Hepatocyte (in vitro differentiated cells): ENCODE results near the gene NUP43. TPM values are rescaled to one million over a fixed set of nuclear protein-coding genes. Genes with fewer than 3 reads are reported as not detected.

Source experiments
- DNase-seq: peaks from one replicate; pipeline ENCODE4 v3.0.0-alpha.2; 2016; ENCODE audit warnings: low spot score
- H2AFZ ChIP-seq: fragments of 200-600 bp; sonication (generic); 2 replicates; pipeline ENCODE4 v1.6.0; 2016; ENCODE audit warnings: antibody characterized with exemption, mild to moderate bottlenecking
- H3K27ac ChIP-seq: fragments of 200-600 bp; sonication (generic); 2 replicates; pipeline ENCODE4 v1.5.1; 2016; ENCODE audit warnings: mild to moderate bottlenecking
- H3K27me3 ChIP-seq: fragments of 200-600 bp; sonication (generic); 2 replicates; pipeline ENCODE4 v1.6.1; 2016
- H3K36me3 ChIP-seq: fragments of 200-600 bp; sonication (generic); replicated peaks from 2 replicates; pipeline ENCODE4 v1.5.1; 2016; ENCODE audit warnings: low read depth; ENCODE audit not compliant: insufficient read depth
- H3K4me1 ChIP-seq: fragments of 200-600 bp; sonication (generic); 2 replicates; pipeline ENCODE4 v1.5.1; 2016; ENCODE audit warnings: mild to moderate bottlenecking, moderate library complexity; ENCODE audit not compliant: insufficient read depth
- H3K4me2 ChIP-seq: fragments of 200-600 bp; sonication (generic); 2 replicates; pipeline ENCODE4 v1.6.0; 2016
- H3K4me3 ChIP-seq: fragments of 200-600 bp; sonication (generic); 2 replicates; pipeline ENCODE4 v1.5.1; 2016; ENCODE audit warnings: mild to moderate bottlenecking
- H3K79me2 ChIP-seq: fragments of 200-600 bp; sonication (generic); 2 replicates; pipeline ENCODE4 v1.6.0; 2017; ENCODE audit warnings: mild to moderate bottlenecking
- H3K9me2 ChIP-seq: fragments of 200-600 bp; sonication (generic); replicated peaks from 2 replicates; pipeline ENCODE4 v1.6.0; 2017; ENCODE audit warnings: mild to moderate bottlenecking; ENCODE audit not compliant: insufficient read depth
- H3K9me3 ChIP-seq: fragments of 200-600 bp; sonication (generic); 2 replicates; pipeline ENCODE4 v1.5.1; 2016; ENCODE audit warnings: low read depth, mild to moderate bottlenecking
- H4K20me1 ChIP-seq: fragments of 200-600 bp; sonication (generic); 2 replicates; pipeline ENCODE4 v1.6.0; 2016; ENCODE audit warnings: mild to moderate bottlenecking; ENCODE audit not compliant: insufficient read depth, poor library complexity, severe bottlenecking
- CTCF ChIP-seq: fragments of 200-600 bp; sonication (generic); IDR thresholded peaks from 2 replicates; pipeline ENCODE4 v1.5.1; 2016; ENCODE audit warnings: antibody characterized with exemption, mild to moderate bottlenecking; ENCODE audit not compliant: poor library complexity
- EZH2 ChIP-seq: fragments of 200-600 bp; sonication (generic); IDR thresholded peaks from 2 replicates; pipeline ENCODE4 v1.6.1; 2016; ENCODE audit warnings: antibody characterized with exemption, mild to moderate bottlenecking, borderline replicate concordance
- EZH2phosphoT487 ChIP-seq: fragments of 200-600 bp; sonication (generic); IDR thresholded peaks from one replicate; pipeline ENCODE4 v1.6.1; 2018; ENCODE audit warnings: antibody characterized with exemption, mild to moderate bottlenecking, low read depth, moderate library complexity; ENCODE audit not compliant: unreplicated experiment, severe bottlenecking
- WGBS: methylation state at CpG from one replicate; pipeline ENCODE4 v1.1.6; 2016; ENCODE audit warnings: low lambda C conversion rate; ENCODE audit errors: missing lambda C conversion rate; 5-methylcytosine and 5-hydroxymethylcytosine counted together
- polyA plus RNA-seq: library from polyadenylated mRNA; unstranded; fragments of >200 nt; fragmentation: Nextera tagmentation; extraction: Ambion mirVana; gene quantifications from 2 replicates; pipeline ENCODE4 v1.2.1, GENCODE V29; 2016
- total RNA-seq: library from RNA; depleted of rRNA; stranded (reverse); fragments of >200 nt; gene quantifications from 2 replicates; pipeline ENCODE4 v1.2.3, GENCODE V29; 2014

Gene NUP43, protein sequence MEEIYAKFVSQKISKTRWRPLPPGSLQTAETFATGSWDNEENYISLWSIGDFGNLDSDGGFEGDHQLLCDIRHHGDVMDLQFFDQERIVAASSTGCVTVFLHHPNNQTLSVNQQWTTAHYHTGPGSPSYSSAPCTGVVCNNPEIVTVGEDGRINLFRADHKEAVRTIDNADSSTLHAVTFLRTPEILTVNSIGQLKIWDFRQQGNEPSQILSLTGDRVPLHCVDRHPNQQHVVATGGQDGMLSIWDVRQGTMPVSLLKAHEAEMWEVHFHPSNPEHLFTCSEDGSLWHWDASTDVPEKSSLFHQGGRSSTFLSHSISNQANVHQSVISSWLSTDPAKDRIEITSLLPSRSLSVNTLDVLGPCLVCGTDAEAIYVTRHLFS
- total RNA-seq: 33.6 and 37.2 TPM in 2 replicates
- polyA plus RNA-seq: 7.0 and 9.8 TPM in 2 replicates

DNA sequence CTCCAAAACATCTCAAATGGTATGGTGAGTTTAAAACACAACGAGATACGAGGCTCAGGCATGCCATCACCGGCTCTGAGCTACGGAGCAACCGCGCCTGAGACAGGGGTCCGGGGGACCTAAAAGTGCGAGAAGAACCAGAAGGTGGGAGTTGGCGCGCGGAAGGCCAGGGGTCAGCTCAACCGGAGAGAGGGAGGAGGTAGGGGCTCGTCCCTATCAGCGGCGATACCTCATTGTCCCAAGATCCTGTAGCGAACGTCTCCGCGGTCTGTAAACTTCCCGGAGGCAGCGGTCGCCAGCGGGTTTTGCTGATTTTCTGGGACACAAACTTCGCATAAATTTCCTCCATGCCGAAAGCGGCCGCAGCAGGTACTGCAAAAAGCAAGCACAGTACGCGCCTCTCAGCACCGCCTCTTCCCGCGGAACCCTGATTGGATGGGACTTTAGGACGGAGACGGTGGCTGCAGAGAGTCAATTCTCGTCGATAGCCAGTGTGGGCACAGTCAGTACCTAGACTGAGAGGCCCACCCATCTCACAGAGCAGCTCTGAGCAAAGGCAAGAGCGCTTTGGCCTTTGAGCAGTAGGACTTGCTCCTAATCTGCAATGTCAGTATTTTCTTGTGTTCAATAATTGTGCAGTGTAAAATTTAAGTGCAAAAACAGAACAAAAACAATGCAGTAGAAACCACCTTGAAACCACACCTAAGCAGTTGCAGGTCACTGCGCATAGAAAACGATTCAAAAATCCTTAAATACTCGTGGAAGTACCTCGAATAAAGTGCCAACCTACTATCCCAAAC is at the start of gene NUP43:
Gene NUP43, minus strand, starts transcription at position 383 of the 800 bp plus-strand sequence. Its CDS starts 34 bp downstream, at position 349.
- peak within 1 kb of the TSS; percentile 97 for H2AFZ ChIP-seq
- WGBS: 6% methylated on average over 41 of the region's 41 CpGs

GRCh38 chr6:149783551-149783950 is 37.2 kb upstream of the NUP43 start:
- Histone ChIP-seq H3K4me3 (no peak overlapping the region), H3K27ac (no peak overlapping the region), H3K36me3 (no peaks in the 10 kb centered on the region), H3K27me3 (no peaks in the 10 kb centered on the region), H3K9me2 (no peaks in the 10 kb centered on the region), H4K20me1 (no peaks in the 10 kb centered on the region), H3K4me1 (peaks cover 11% of the 10 kb centered on the region), H2AFZ (no peak overlapping the region), H3K79me2 (peaks cover 8% of the 10 kb centered on the region), H3K4me2 (no peak overlapping the region), H3K9me3 (no peaks in the 10 kb centered on the region)
- no peak for DNase-seq
- WGBS: 91% methylated on average over 3 of the region's 3 CpGs
- TF ChIP-seq EZH2phosphoT487: no peak
- TF ChIP-seq EZH2: no peak
- TF ChIP-seq CTCF: no peak

More for the DNA sequence above, at the start of gene NUP43:
- peak; percentile 92 for DNase-seq
- Histone ChIP-seq H3K36me3 (no peaks in the 10 kb centered on the region), H3K9me2 (no peaks in the 10 kb centered on the region), H3K4me1 (peaks cover 5% of the 10 kb centered on the region), H4K20me1 (no peaks in the 10 kb centered on the region), H3K9me3 (no peaks in the 10 kb centered on the region), H3K4me2 (peak within 1 kb of the TSS; percentile 74), H3K79me2 (peaks cover 37% of the 10 kb centered on the region), H3K27me3 (no peaks in the 10 kb centered on the region), H3K27ac (peak within 1 kb of the TSS; percentile 72), H3K4me3 (peak within 1 kb of the TSS; percentile 62)
- TF ChIP-seq EZH2 (no peak), CTCF (peak; percentile 44)

- no peak for TF ChIP-seq EZH2
- no peak for TF ChIP-seq EZH2phosphoT487
- TF ChIP-seq CTCF: no peak
- 98% methylated on average over 2 of the region's 2 CpGs for WGBS
- Histone ChIP-seq H2AFZ (no peak overlapping the region), H3K27ac (no peak overlapping the region), H3K36me3 (no peaks in the 10 kb centered on the region), H4K20me1 (no peaks in the 10 kb centered on the region), H3K27me3 (no peaks in the 10 kb centered on the region), H3K9me2 (no peaks in the 10 kb centered on the region), H3K4me2 (no peak overlapping the region), H3K79me2 (peaks cover 8% of the 10 kb centered on the region), H3K4me1 (peaks cover 13% of the 10 kb centered on the region), H3K9me3 (no peaks in the 10 kb centered on the region), H3K4me3 (no peak overlapping the region)
- no peak for DNase-seq
Measured at GRCh38 chr6:149782337-149782736, 36.0 kb upstream of the NUP43 start.
